WTC11 (cell line): ENCODE data around the gene MAST4.

Experiments used
- CTCF ChIP-seq: fragments of 200-600 bp; IDR thresholded peaks from 2 replicates; pipeline ENCODE4 v1.8.0; 2022; ENCODE audit warnings: antibody characterized with exemption
- ELF4 ChIP-seq: sonication (generic); formaldehyde crosslinking; IDR thresholded peaks from 2 replicates; pipeline ENCODE4 v1.8.1; 2022; ENCODE audit warnings: low read depth, mild to moderate bottlenecking, moderate library complexity, missing genetic modification reagents
- JUN ChIP-seq: sonication (generic); formaldehyde crosslinking; IDR thresholded peaks from 2 replicates; pipeline ENCODE4 v1.8.0; 2023; ENCODE audit warnings: mild to moderate bottlenecking, missing genetic modification reagents
- MYBL2 ChIP-seq: sonication (generic); formaldehyde crosslinking; IDR thresholded peaks from 2 replicates; pipeline ENCODE4 v1.8.1; 2023; ENCODE audit warnings: mild to moderate bottlenecking, moderate library complexity, missing genetic modification reagents
- NFYB ChIP-seq: sonication (generic); formaldehyde crosslinking; conservative IDR thresholded peaks from 2 replicates; pipeline ENCODE4 v1.8.0; 2022; ENCODE audit warnings: low read depth, missing genetic modification reagents
- NR2C2 ChIP-seq: sonication (generic); formaldehyde crosslinking; IDR thresholded peaks from 2 replicates; pipeline ENCODE4 v1.8.0; 2022; ENCODE audit warnings: mild to moderate bottlenecking, missing genetic modification reagents
- SMAD3 ChIP-seq: sonication (generic); formaldehyde crosslinking; IDR thresholded peaks from 2 replicates; pipeline ENCODE4 v1.8.0; 2022; ENCODE audit warnings: missing genetic modification reagents, mild to moderate bottlenecking, borderline replicate concordance
- TEAD1 ChIP-seq: sonication (generic); formaldehyde crosslinking; IDR thresholded peaks from 2 replicates; pipeline ENCODE4 v1.8.0; 2022; ENCODE audit warnings: mild to moderate bottlenecking, missing genetic modification reagents
- TEAD4 ChIP-seq: sonication (generic); formaldehyde crosslinking; IDR thresholded peaks from 2 replicates; pipeline ENCODE4 v1.8.0; 2022; ENCODE audit warnings: mild to moderate bottlenecking, missing genetic modification reagents
- ZNF263 ChIP-seq: sonication (generic); formaldehyde crosslinking; IDR thresholded peaks from 2 replicates; pipeline ENCODE4 v1.8.1; 2022; ENCODE audit warnings: low read depth, mild to moderate bottlenecking, moderate library complexity, missing genetic modification reagents
- ZNF281 ChIP-seq: sonication (generic); formaldehyde crosslinking; IDR thresholded peaks from 2 replicates; pipeline ENCODE4 v1.8.0; 2023; ENCODE audit warnings: mild to moderate bottlenecking, missing genetic modification reagents
- ZNF416 ChIP-seq: fragments of 250-450 bp; sonication (Bioruptor Pico); IDR thresholded peaks from 2 replicates; pipeline ENCODE4 v1.9.0; 2021; ENCODE audit warnings: mild to moderate bottlenecking, inconsistent platforms
- ZNF512 ChIP-seq: sonication (generic); formaldehyde crosslinking; IDR thresholded peaks from 2 replicates; pipeline ENCODE4 v1.8.1; 2022; ENCODE audit warnings: missing genetic modification reagents, borderline replicate concordance

GRCh38 chr5:66870708-66871107 lies 274.5 kb downstream of the MAST4 start:
- TF ChIP-seq ZNF281 (CRISPR knock-in tag) = no peak
- TF ChIP-seq CTCF = no peak
- TF ChIP-seq NR2C2 (CRISPR knock-in tag) = no peak
- TF ChIP-seq TEAD4 (CRISPR knock-in tag) = no peak
- TF ChIP-seq ZNF263 (CRISPR knock-in tag) = no peak
- TF ChIP-seq SMAD3 (CRISPR knock-in tag) = no peak
- TF ChIP-seq JUN (CRISPR knock-in tag) = no peak
- TF ChIP-seq TEAD1 (CRISPR knock-in tag) = no peak
- TF ChIP-seq MYBL2 (CRISPR knock-in tag) = no peak
- no peak for TF ChIP-seq ELF4
- no peak for TF ChIP-seq ZNF512 (CRISPR knock-in tag)
- no peak for TF ChIP-seq ZNF416 (CRISPR knock-in tag)
- no peak for TF ChIP-seq NFYB
